Esophagus mucosa (tissue), 1 donor: ENCODE data around the gene CLDN9. TPM values are rescaled to one million over a fixed set of nuclear protein-coding genes. Genes with fewer than 3 reads are reported as not detected.

Experiments
- ATAC-seq: fragments of 200-7000 bp; cut with Tn5 transposase; one replicate; pipeline ENCODE4 v1.9.1; 2020
- total RNA-seq: library from RNA; stranded (reverse); gene quantifications from one replicate; pipeline ENCODE4 v1.2.4, GENCODE V29; 2023
- donor health status: DM: yes; HTN: yes; CAD: no.

The CLDN9 gene
- not detected for total RNA-seq

DNA sequence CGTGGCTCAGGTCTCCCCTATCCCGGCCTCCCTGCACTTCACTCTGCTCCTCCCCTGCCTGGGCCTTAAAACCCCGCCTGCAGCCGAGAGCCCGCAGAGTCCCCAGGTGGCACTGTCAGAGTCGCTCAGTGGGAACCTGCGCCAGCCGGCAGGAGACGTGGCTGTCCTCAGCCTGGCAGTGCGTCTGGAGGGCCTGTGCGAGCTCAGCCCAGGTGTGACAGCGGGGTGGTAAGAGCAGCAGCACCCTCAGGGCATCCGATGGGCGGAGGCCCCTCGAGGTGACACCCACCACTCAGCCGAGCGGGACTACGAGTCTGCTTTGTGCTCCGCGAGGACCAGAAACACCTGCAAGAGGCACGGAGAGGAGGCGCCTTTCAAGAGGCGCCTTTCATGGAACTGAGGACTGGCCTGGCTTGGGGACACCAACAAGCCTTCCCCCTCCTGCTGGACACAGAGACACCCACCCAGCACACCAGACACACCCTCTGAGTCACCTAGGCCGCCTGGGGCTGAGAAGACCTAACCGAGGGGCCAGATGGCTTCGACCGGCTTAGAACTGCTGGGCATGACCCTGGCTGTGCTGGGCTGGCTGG is at the start of gene CLDN9:
Gene CLDN9, plus strand, starts transcription at position 96 of the 593 bp plus-strand sequence. Its CDS starts 440 bp downstream, at position 536.
- ATAC-seq = peak; percentile 25

- no peak for ATAC-seq
These were observed 49.5 kb upstream of the CLDN9 start for GRCh38 chr16:2963074-2963722.

DNA sequence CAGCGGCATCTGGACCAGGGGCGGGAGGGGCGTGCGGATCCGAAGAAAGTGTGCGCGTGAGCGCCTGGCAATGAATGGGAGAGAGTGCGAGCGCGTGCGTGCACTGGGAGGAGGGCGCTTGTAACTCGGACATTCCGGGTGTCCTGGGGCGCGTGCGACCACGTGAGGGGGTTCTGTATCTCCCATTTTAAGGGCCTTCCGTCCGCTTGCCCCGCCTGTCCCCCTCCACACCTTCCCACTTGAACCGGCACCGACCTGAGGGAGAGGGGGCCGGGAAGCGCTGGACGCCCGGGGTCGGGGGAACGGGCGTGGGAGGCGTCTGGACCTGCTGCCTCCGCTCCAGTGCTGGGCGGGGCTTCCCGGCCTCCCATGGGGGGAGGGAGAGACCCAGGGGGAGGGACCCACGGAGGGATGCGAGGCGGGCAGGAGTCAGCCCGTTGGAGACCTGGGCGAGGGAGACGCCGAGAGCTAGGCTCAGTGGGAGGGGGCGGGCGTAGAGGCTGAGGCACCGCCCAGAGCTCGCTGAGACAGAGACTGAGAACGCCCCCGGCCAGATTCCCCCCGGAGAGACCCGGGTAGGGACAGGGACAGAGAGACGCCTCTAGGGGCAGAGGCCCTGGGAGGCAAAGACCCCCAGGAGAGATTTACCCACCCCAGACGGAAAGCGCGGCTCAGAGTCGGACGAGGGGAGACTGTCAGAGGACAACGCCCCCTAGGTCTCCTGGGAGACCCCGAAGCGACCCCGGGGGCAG is 48.8 kb upstream of the CLDN9 start, which contains the start of gene KREMEN2:
Gene KREMEN2, plus strand, starts transcription at position 553 of the 752 bp plus-strand sequence. CDS start 246 bp downstream, outside the sequence.
- peak; percentile 12 for ATAC-seq

DNA sequence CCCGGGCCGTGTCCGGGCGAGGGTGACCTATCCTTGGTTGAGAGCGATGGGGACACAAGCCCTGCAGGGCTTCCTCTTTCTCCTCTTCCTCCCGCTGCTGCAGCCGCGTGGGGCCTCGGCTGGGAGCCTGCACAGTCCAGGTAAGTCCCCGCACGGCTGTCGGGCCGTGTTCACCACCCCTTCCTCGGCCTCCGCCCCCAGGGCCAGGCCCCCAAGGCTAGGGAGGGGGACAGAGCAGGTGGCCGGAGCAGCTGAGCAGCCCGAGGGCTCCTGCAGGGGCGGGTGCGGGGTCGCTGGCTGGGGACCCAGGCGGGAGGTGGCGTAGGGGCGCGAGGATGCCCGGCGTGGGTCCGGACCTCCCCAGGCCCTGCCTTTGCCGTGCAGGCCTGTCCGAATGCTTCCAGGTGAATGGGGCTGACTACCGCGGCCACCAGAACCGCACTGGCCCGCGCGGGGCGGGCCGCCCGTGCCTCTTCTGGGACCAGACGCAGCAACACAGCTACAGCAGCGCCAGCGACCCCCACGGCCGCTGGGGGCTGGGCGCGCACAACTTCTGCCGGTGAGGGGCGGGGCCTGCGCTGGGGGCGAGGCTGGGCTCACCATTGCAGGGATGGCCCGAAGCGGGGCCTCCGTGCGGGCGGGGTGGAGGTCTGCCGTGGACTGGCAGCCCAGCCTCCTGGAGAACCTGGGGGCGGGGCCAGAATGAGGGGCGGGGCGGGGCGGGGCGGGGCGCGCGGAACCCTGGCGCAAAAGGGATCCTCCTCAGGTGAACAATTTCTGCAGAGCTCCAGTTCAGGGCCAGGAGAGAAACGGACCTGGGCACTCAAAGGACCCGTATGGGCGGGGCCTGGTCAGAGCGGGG is 48.0 kb upstream of the CLDN9 start:
- peak; percentile 15 for ATAC-seq

DNA sequence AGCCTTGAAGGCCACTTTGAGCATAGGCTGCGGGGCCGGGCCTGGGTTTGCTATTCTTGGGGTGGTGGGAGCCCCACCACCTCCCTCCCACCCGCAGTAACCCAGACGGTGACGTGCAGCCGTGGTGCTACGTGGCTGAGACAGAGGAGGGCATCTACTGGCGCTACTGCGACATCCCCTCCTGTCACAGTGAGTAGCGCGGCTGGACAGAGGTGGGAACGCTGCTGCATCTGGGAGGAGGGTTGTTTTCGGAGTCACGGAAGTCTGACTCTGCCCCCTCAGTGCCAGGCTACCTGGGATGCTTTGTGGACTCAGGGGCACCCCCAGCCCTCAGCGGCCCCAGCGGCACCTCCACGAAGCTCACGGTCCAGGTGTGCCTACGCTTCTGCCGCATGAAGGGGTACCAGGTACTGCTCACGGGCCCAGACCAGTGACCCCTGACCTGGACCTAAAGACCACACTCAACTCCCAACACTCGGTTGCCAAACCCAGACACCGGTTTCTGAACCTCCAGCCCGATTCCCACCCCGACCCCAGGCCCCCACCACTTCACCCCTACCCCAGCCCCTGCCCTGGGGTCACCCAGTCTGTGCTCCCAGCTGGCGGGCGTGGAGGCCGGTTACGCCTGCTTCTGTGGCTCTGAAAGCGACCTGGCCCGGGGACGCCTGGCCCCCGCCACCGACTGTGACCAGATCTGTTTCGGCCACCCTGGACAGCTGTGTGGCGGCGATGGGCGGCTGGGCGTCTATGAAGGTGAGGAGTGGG is 46.5 kb upstream of the CLDN9 start:
- ATAC-seq = no peak

GRCh38 chr16:2966808-2967191 is 45.9 kb upstream of the CLDN9 start:
- ATAC-seq = no peak

DNA sequence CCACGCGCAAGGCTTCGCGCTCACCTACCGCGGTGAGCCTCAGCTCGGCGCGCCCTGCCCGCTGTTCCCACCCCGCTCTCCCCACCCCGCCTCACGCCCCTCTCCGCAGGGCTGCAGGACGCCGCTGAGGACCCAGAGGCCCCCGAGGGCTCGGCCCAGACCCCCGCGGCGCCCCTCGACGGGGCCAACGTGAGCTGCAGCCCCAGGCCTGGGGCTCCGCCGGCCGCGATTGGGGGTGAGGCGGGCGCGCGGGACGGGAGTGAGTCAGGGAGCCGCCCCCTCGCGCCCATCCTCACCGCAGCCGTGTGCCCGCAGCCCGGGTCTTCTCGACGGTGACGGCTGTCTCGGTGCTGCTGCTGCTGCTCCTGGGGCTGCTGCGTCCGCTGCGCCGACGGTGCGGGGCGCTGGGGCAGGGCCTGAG is 45.5 kb upstream of the CLDN9 start:
- no peak for ATAC-seq

DNA sequence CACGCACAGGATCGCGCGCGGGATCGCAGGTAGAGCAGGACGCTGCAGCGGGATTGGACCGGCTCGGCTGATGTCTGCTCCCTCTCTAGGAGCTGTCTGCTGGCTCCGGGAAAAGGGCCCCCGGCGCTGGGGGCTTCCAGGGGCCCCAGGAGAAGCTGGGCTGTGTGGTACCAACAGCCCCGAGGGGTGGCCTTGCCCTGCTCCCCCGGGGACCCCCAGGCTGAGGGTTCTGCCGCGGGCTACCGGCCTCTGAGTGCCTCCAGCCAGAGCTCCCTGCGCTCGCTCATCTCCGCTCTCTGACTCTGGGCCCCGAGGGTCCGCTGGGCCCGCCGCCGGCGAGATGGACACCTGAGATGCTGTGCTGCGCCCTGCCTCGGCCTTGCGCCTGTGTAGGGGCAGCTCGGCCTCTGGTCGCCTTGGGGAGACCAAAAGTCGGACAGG is 45.0 kb upstream of the CLDN9 start:
- ATAC-seq = no peak

GRCh38 chr16:2968368-2968737 is 44.4 kb upstream of the CLDN9 start:
- no peak for ATAC-seq

DNA sequence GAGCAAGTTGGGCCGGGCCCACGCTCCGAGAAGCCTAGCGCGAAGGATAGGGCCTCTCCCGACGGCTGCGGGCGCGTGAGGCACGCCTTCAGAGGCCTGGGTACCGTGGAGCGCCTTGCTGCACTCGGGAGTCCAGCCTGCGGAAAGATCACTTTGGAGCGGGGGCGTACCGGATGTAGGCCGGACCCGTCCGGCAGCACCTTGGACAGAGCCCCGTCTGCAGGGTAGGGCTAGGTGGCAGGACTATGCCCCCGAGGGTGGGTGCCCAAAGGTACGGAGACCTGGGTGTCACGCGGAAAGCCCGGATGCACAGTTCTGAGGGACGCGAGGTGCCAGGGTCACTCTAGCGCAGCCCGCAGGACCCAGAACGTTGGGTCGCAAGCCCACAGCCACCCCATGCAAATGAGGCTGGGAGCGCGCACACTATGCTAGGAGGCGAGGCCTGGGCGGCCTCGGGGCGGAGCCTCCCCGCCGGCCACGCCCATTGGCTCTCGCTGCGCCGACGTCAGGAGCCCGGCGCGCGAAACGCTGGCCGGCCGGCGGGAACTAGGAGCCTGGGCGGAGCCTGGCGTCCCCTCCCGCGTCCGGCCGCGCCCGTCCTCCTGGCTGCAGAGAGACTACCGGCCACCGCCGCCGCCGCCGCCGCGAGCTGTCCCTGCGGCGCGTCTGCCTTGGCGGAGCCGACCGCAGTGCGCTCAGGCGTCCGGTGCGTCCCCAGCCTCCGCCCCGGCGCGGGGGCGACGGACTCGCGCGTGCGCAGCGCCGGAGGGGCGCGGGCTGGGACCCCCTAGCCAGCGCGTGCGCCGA is 43.8 kb upstream of the CLDN9 start, which contains the start of gene PAQR4:
Gene PAQR4, plus strand, starts transcription at position 611 of the 807 bp plus-strand sequence. CDS start 327 bp downstream, outside the sequence.
- ATAC-seq = peak; percentile 78

- ATAC-seq = peak; percentile 50
These were observed 42.9 kb upstream of the CLDN9 start for GRCh38 chr16:2969545-2970521.

- ATAC-seq = no peak
These were observed 42.2 kb upstream of the CLDN9 start for GRCh38 chr16:2970563-2970962.

DNA sequence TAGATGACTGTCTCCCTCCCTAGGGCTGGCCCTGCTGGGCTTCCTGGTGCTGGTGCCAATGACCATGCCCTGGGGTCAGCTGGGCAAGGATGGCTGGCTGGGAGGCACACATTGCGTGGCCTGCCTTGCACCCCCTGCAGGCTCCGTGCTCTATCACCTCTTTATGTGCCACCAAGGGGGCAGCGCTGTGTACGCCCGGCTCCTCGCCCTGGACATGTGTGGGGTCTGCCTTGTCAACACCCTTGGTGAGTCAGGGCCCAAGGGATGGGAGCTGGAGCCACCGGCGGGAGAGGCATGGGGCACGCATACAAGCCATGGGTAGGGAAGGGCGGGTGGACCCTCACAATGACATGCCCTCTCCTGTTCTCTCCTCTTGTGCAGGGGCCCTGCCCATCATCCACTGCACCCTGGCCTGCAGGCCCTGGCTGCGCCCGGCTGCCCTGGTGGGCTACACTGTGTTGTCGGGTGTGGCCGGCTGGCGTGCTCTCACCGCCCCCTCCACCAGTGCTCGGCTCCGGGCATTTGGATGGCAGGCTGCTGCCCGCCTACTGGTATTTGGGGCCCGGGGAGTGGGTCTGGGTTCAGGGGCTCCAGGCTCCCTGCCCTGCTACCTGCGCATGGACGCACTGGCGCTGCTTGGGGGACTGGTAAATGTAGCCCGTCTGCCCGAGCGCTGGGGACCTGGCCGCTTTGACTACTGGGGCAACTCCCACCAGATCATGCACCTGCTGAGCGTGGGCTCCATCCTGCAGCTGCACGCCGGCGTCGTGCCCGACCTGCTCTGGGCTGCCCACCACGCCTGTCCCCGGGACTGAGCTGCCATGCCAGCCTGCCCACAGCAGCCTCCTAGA is 41.4 kb upstream of the CLDN9 start:
- ATAC-seq = no peak

GRCh38 chr16:2971985-2972784 is 40.5 kb upstream of the CLDN9 start:
- no peak for ATAC-seq

- ATAC-seq = no peak
These were observed 39.6 kb upstream of the CLDN9 start for GRCh38 chr16:2973093-2973492.

GRCh38 chr16:2973605-2974318 is 39.0 kb upstream of the CLDN9 start:
- ATAC-seq = no peak
